Measurements from ENCODE around the gene CLDN12. TPM values are rescaled to one million over a fixed set of nuclear protein-coding genes. Genes with fewer than 3 reads are reported as not detected.

The CLDN12 gene
- 16.1 to 31.9 TPM (median 26.9 TPM) in 5 replicates for total RNA-seq (2022; extraction: Qiagen RNA extraction; ENCODE audit: low read depth)

DNA sequence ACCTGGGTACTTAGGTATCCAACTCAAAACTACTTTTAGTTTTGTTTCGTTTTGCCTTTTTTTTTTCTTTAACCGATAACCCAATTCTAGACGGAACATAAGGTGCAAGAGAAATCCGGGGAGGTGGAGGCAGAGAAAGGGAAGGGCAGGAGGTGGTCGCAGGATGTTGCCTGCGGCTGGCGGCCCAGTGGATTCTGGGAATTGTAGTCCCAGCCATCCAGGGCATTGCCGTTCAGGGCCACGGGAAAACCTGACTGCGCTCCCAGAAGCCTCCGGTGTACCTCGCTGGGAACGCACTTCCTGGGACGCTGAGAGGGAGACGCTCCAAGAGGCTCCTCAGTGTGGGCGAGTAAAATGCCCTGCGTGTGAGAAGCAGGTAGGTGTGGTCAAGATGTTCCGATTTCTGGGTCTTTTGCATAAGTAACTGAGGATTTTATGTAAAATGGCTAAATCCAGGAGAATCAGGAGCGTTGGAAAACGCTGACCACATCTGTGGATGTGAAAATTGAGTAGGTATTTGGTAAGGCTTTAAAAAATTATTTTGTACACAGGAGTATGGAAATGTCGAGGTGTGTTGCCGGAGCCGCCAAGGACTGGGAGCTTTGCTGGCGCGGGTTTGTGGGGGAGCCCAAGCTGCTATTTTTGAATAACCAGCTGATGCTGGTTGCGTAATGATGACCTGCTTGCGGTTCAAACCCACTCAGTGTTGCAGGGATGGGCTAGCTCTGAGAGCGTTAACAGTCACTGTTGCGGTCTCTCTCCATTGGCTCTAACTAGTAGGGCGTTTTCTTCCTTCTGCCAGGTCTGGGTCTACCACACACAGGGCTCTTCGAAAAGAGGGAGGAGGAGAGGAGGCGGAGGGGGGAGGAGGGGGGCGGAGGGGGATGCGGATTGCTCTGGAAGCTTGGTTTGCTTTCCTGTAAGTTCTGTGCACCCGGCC, at the start of gene CLDN12:
Gene CLDN12, plus strand, starts transcription at position 288 of the 940 bp plus-strand sequence. CDS start 9,216 bp downstream, outside the sequence.

Other genes with a start within 250 kb of the CLDN12 start
- gene STEAP1, start 249.0 kb upstream of the CLDN12 start, total RNA-seq (2022; extraction: Qiagen RNA extraction; ENCODE audit: low read depth): 13.4 to 16.3 TPM (median 15.9 TPM) in 5 replicates
- gene STEAP2, start 191.7 kb upstream of the CLDN12 start, total RNA-seq (2022; extraction: Qiagen RNA extraction; ENCODE audit: low read depth): 3.0 to 4.7 TPM (median 4.2 TPM) in 5 replicates
- 1.8 to 3.3 TPM (median 1.9 TPM) in 5 replicates for gene CFAP69, start 158.3 kb upstream of the CLDN12 start, total RNA-seq (2022; extraction: Qiagen RNA extraction; ENCODE audit: low read depth)
- not detected in 5 replicates for gene FAM237B, start 82.2 kb upstream of the CLDN12 start, total RNA-seq (2022; extraction: Qiagen RNA extraction; ENCODE audit: low read depth)
- gene GTPBP10, start 56.7 kb upstream of the CLDN12 start, total RNA-seq (2022; extraction: Qiagen RNA extraction; ENCODE audit: low read depth): 22.1 to 27.3 TPM (median 25.1 TPM) in 5 replicates
- gene PTTG1IP2, start 66.2 kb downstream of the CLDN12 start, total RNA-seq (2022; extraction: Qiagen RNA extraction; ENCODE audit: low read depth): not detected in 5 replicates
- 0.09 to 0.23 TPM (median 0.19 TPM) in 5 replicates for gene CDK14, start 192.9 kb downstream of the CLDN12 start, total RNA-seq (2022; extraction: Qiagen RNA extraction; ENCODE audit: low read depth)

All from A549 treated with GW870086 at 1 μM for 4 hours (cell line).